Heart left ventricle (tissue), 16 donors: Measurements from ENCODE around the gene RUNX2. TPM values are rescaled to one million over a fixed set of nuclear protein-coding genes. Genes with fewer than 3 reads are reported as not detected.

Experiments
- ATAC-seq, 4 donors: fragments of 200-7000 bp; cut with Tn5 transposase; one replicate each; pipeline ENCODE4 v1.9.1; 2020 to 2022; ENCODE audit warnings: moderate library complexity in 4 of 4, mild to moderate bottlenecking in 3 of 4, moderate number of reproducible peaks in 1 of 4
- DNase-seq, 5 donors: peaks; one replicate each; pipeline ENCODE4 v3.0.0-alpha.2; 2020
- H3K27ac ChIP-seq, 12 donors: fragments of 200-600 bp; sonication (generic) in 4 of 12; one replicate each; pipeline versions ENCODE4 v1.5.0 to v1.8.0; 2016 to 2022; ENCODE audit warnings: mild to moderate bottlenecking in 2 of 12
- H3K27me3 ChIP-seq, 9 donors: fragments of 200-600 bp; sonication (generic) in 2 of 9; one replicate each; pipeline versions ENCODE4 v1.5.1 to v1.8.0; 2016 to 2022; ENCODE audit warnings: mild to moderate bottlenecking in 3 of 9
- H3K36me3 ChIP-seq, 9 donors: fragments of 200-600 bp; sonication (generic) in 2 of 9; one replicate each; pipeline versions ENCODE4 v1.5.0 to v1.8.0; 2018 to 2022; ENCODE audit warnings: mild to moderate bottlenecking in 2 of 9
- H3K4me1 ChIP-seq, 12 donors: fragments of 200-600 bp; sonication (generic) in 4 of 12; one replicate each; pipeline versions ENCODE4 v1.5.0 to v1.8.0; 2016 to 2022; ENCODE audit warnings: mild to moderate bottlenecking in 3 of 12
- H3K4me3 ChIP-seq, 12 donors: fragments of 200-600 bp; sonication (generic) in 4 of 12; one replicate each; pipeline versions ENCODE4 v1.5.0 to v1.8.0; 2017 to 2022; ENCODE audit warnings: mild to moderate bottlenecking in 9 of 12, moderate library complexity in 4 of 12
- H3K9me3 ChIP-seq, 12 donors: fragments of 200-600 bp; sonication (generic) in 4 of 12; one replicate each; pipeline versions ENCODE4 v1.5.0 to v1.8.0; 2016 to 2022; ENCODE audit warnings: mild to moderate bottlenecking in 1 of 12
- CTCF ChIP-seq, 12 donors: fragments of 200-600 bp; sonication (generic) in 4 of 12; IDR thresholded peaks; one replicate each; pipeline versions ENCODE4 v1.5.0 to v1.8.0; 2018 to 2022; ENCODE audit warnings: antibody characterized with exemption in 12 of 12, mild to moderate bottlenecking in 5 of 12
- POLR2A ChIP-seq, 2 donors: fragments of 450-650 bp; IDR thresholded peaks; one replicate each; pipeline ENCODE4 v1.6.1; 2017; ENCODE audit warnings: antibody characterized with exemption in 2 of 2, mild to moderate bottlenecking in 2 of 2, moderate library complexity in 2 of 2
- WGBS, 4 donors: extraction: QIAGEN DNeasy Blood & Tissue Kit in 2 of 4; methylation state at CpG; one replicate each; pipeline versions ENCODE4 v1.1.5 to v1.1.7; 2013 to 2018; 5-methylcytosine and 5-hydroxymethylcytosine counted together
- intact Hi-C, 10 donors: fragments of 100-400 bp; cut with DNase I; formaldehyde crosslinking; loops; one replicate each; pipeline versions ENCODE4 v1.11.1 to v1.14.2; 2022
- polyA plus RNA-seq, 2 donors: library from polyadenylated mRNA; stranded (reverse); fragments of 200-250 nt; gene quantifications; one replicate each; pipeline ENCODE4 v1.2.3, GENCODE V29; 2013
- total RNA-seq, 9 donors: library from RNA; depleted of rRNA in 2 of 9; stranded (reverse); fragments of >200 nt in 2 of 9; fragmentation: NEBNext Ultra II Directional in 3 of 9; extraction: Animal tissue kit (Norgen Biotek cat#: 25700) in 3 of 9; gene quantifications; one replicate each; pipeline versions ENCODE4 v1.1.0 to v1.2.4, GENCODE V29; 2016 to 2023
- donor health status: ischemic (EF 13 %, LVEDD 7.1; RV severe dilation, severe dysfunction).
- donor health status: healthy with polysubstance abuse.
- donor health status: DM: no; HTN: yes; CAD: no.
- donor health status: DM: no; HTN: no; CAD: no.
- donor health status: ischemic (EF 25% LVEDD 6.9; RV normal size, moderate dysfunction).
- donor health status: ischemic (EF 25% LVEDD 5.7; RV mildly dilated, moderate dysfunction).
- donor health status: healthy.
- donor health status: DM: yes; HTN: yes; CAD: no.
- donor health status: ischemic (EF 35%, LVEDD 5.7; RV mildly dilated, moderate dysfunction).
- donor health status: nonischemic (EF 11% LVEDD 7.7; RV severe dilation, severe dysfunction).
- donor health status: DM: yes; HTN: yes; CAD: no.
- donor health status: PGD.
- donor health status: ischemic (EF 29% LVEDD 5.4; RV normal size, mild dysfunction).
- donor health status: nonischemic (EF 23%, LVEDD 6.1; RV moderate dilation, normal function).

Gene RUNX2
- total and polyA plus RNA-seq, 11 donors = 0.37 to 3.1 (median 2.0) TPM

GRCh38 chr6:45448417-45449389 lies 120.6 kb downstream of the RUNX2 start:
- Histone ChIP-seq H3K4me3 (no peak overlapping the region), H3K27me3 (no peaks in the 10 kb centered on the region), H3K4me1 (peaks cover 2 to 51% (median 20%) of the 10 kb centered on the region in 12 donors), H3K27ac (no peak overlapping the region), H3K9me3 (no peaks in the 10 kb centered on the region), H3K36me3 (no peaks in the 10 kb centered on the region)
- DNase-seq (no peak), ATAC-seq (no peak)
- intact Hi-C loops = no loop called here
- TF ChIP-seq CTCF (IDR thresholded peaks at IDR 0.05) = no peak
- TF ChIP-seq POLR2A (IDR thresholded peaks at IDR 0.05) = no peak
- WGBS, 4 donors = 91 to 95% (median 94%) methylated on average over 8 of the region's 8 CpGs

- H3K27me3 ChIP-seq = no peaks in the 10 kb centered on the region
- H3K4me3 ChIP-seq = no peak overlapping the region
- intact Hi-C loops = no loop called here
- no peak for TF ChIP-seq POLR2A (IDR thresholded peaks at IDR 0.05)
- TF ChIP-seq CTCF (IDR thresholded peaks at IDR 0.05) = no peak
- no peaks in the 10 kb centered on the region for H3K36me3 ChIP-seq
- 90 to 95% (median 93%) methylated on average over 4 of the region's 4 CpGs for WGBS, 4 donors
- no peak for ATAC-seq
- H3K27ac ChIP-seq = no peak overlapping the region
- peaks cover 2 to 52% (median 18%) of the 10 kb centered on the region in 12 donors for H3K4me1 ChIP-seq
- DNase-seq = no peak
- H3K9me3 ChIP-seq = no peaks in the 10 kb centered on the region
Measured at GRCh38 chr6:45450132-45450531, 122.0 kb downstream of the RUNX2 start.

- no peaks in the 10 kb centered on the region for H3K27me3 ChIP-seq
- H3K4me3 ChIP-seq = no peak overlapping the region
- no peaks in the 10 kb centered on the region for H3K36me3 ChIP-seq
- intact Hi-C loops = no loop called here
- no peak overlapping the region for H3K27ac ChIP-seq
- no peak for ATAC-seq
- TF ChIP-seq CTCF (IDR thresholded peaks at IDR 0.05) = no peak
- TF ChIP-seq POLR2A (IDR thresholded peaks at IDR 0.05) = no peak
- H3K9me3 ChIP-seq = no peaks in the 10 kb centered on the region
- DNase-seq = no peak
- H3K4me1 ChIP-seq = peaks cover 0 to 45% (median 12%) of the 10 kb centered on the region in 12 donors
- 64 to 82% (median 73%) methylated on average over 3 of the region's 3 CpGs for WGBS, 4 donors
Measured at GRCh38 chr6:45450831-45451230, 122.7 kb downstream of the RUNX2 start.

GRCh38 chr6:45454008-45454911 lies 126.1 kb downstream of the RUNX2 start:
- no peaks in the 10 kb centered on the region for H3K36me3 ChIP-seq
- H3K4me1 ChIP-seq = peaks cover 0 to 11% (median 0%) of the 10 kb centered on the region in 12 donors
- 84 to 89% (median 87%) methylated on average over 4 of the region's 4 CpGs for WGBS, 4 donors
- DNase-seq = no peak
- H3K27ac ChIP-seq = no peak overlapping the region
- H3K9me3 ChIP-seq = no peaks in the 10 kb centered on the region
- H3K4me3 ChIP-seq = no peak overlapping the region
- H3K27me3 ChIP-seq = no peaks in the 10 kb centered on the region
- intact Hi-C loops = no loop called here
- TF ChIP-seq CTCF (IDR thresholded peaks at IDR 0.05) (no peak), POLR2A (IDR thresholded peaks at IDR 0.05) (no peak)
- ATAC-seq = no peak
